Prostate gland (tissue), 2 donors: Measurements from ENCODE around the gene RSPO3.

Source experiments
- POLR2A ChIP-seq: fragments of 450-650 bp; IDR thresholded peaks from one replicate; pipeline ENCODE4 v1.6.1; 2016; ENCODE audit warnings: antibody characterized with exemption, mild to moderate bottlenecking
- POLR2AphosphoS5 ChIP-seq: sonication (generic); formaldehyde crosslinking; IDR thresholded peaks from one replicate; pipeline ENCODE4 v1.6.1; 2017; ENCODE audit warnings: antibody characterized with exemption
- TF ChIP-seq, protein P1 (sequence below), 4 experiments: fragments of 200-600 bp in 2 of 4; fragments of 450-650 bp in 2 of 4; sonication (generic) in 2 of 4; IDR thresholded peaks; 1 replicate in 3 of 4; 2 replicates in 1 of 4; pipeline ENCODE4 v1.5.1; 2016 to 2019; ENCODE audit warnings: antibody characterized with exemption in 4 of 4, mild to moderate bottlenecking in 2 of 4, moderate library complexity in 2 of 4

DNA sequence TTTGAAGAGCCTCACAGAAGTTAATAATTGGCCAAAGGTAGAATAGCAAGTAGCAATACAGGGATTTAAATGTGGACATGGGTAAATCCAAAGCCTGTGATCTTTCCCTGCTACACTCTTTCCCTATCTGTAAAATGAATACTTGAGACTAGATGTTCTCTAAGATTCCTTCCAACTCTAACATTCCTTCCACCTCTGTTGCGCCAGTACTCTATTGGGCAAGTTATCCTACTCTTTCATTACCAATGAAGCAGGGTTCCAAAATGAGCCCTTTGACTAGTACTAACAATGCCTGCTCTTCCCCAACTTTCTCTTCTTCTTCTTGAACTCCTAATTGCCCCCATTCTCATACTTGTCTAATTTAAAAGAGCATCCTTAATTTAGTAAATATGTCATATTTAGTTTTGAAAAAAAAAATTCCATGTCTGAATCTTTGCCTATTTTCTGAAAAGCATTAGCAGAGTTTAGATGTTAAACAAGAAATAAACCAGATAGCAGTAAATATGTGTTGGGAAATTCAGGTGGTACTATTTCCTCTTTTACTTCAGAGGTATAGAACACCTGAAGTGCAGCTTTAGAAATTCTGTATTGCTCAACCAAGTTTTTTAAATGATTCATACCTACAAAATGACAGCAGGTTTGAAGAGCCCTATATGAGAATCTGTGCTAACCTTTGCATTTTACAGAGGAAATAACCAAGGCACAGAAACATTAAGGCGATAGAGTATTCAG lies 35.1 kb upstream of the RSPO3 start:
- TF ChIP-seq, protein P1, sequence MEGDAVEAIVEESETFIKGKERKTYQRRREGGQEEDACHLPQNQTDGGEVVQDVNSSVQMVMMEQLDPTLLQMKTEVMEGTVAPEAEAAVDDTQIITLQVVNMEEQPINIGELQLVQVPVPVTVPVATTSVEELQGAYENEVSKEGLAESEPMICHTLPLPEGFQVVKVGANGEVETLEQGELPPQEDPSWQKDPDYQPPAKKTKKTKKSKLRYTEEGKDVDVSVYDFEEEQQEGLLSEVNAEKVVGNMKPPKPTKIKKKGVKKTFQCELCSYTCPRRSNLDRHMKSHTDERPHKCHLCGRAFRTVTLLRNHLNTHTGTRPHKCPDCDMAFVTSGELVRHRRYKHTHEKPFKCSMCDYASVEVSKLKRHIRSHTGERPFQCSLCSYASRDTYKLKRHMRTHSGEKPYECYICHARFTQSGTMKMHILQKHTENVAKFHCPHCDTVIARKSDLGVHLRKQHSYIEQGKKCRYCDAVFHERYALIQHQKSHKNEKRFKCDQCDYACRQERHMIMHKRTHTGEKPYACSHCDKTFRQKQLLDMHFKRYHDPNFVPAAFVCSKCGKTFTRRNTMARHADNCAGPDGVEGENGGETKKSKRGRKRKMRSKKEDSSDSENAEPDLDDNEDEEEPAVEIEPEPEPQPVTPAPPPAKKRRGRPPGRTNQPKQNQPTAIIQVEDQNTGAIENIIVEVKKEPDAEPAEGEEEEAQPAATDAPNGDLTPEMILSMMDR (IDR thresholded peaks at IDR 0.05), result no peak
- no peak for TF ChIP-seq POLR2A
- TF ChIP-seq POLR2AphosphoS5, result no peak
